Measurements from ENCODE around the gene HMX1. TPM values are rescaled to one million over a fixed set of nuclear protein-coding genes. Genes with fewer than 3 reads are reported as not detected.

Gene HMX1
- total and polyA plus RNA-seq, 2 experiments from 2014 or later = 0.69 TPM; not detected in 1

DNA sequence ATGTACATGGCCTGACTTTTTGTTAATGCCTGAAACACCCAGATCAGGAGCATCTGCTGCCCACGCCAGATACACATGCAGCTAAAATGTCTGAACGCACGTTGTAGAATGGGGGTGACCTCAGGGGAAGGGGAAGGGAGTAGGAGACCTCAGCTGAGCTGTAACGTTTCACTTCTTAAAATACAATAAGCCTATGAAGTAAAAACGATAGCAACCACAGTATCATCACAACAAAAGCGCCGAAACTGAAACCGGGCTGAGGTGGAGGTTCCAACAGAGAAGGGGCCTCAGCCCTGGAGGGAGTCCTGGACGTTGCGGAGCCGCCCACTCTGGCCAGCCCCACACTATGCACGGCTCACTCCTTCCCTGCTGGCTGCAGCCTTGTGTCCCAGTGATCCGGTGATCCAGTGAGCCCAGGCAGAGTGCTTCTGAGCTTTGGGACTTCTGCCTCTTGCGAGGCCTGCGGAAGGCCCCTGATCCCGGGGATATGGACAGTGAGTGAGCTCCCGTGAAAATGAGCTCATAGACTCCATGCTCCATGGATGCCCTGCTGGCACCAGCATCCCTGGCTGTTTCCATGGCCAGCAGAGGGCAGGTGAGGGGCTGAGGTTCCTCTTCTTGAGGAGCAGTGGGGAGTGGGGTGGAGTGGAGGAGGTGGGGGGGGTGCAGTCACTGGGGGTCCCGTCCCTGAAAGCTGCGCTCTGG lies 52.0 kb downstream of the HMX1 start:
- no peaks in the 10 kb centered on the region for H3K4me1 ChIP-seq (ENCODE audit: insufficient read depth)
- no peak overlapping the region for H3K27ac Mint-ChIP-seq
- ATAC-seq = peak; percentile 84
- H2AFZ ChIP-seq = no peak overlapping the region
- H4K20me1 ChIP-seq (replicated peaks; ENCODE audit: insufficient read depth) = no peaks in the 10 kb centered on the region
- no peak overlapping the region for H3K4me3 ChIP-seq
- H3K9me3 Mint-ChIP-seq = no peaks in the 10 kb centered on the region
- H3K79me2 ChIP-seq (replicated peaks; ENCODE audit: insufficient read depth) = no peaks in the 10 kb centered on the region
- peak; percentile 28 for DNase-seq (ENCODE audit: low spot score)
- TF ChIP-seq, protein P1, sequence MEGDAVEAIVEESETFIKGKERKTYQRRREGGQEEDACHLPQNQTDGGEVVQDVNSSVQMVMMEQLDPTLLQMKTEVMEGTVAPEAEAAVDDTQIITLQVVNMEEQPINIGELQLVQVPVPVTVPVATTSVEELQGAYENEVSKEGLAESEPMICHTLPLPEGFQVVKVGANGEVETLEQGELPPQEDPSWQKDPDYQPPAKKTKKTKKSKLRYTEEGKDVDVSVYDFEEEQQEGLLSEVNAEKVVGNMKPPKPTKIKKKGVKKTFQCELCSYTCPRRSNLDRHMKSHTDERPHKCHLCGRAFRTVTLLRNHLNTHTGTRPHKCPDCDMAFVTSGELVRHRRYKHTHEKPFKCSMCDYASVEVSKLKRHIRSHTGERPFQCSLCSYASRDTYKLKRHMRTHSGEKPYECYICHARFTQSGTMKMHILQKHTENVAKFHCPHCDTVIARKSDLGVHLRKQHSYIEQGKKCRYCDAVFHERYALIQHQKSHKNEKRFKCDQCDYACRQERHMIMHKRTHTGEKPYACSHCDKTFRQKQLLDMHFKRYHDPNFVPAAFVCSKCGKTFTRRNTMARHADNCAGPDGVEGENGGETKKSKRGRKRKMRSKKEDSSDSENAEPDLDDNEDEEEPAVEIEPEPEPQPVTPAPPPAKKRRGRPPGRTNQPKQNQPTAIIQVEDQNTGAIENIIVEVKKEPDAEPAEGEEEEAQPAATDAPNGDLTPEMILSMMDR (conservative IDR thresholded peaks at IDR 0.05; ENCODE audit: low read depth in 2 of 2) = peak; percentile 36 to 62
- TF ChIP-seq EZH2phosphoT487 (IDR thresholded peaks at IDR 0.05; ENCODE audit: unreplicated experiment) = no peak
- TF ChIP-seq, protein P2, sequence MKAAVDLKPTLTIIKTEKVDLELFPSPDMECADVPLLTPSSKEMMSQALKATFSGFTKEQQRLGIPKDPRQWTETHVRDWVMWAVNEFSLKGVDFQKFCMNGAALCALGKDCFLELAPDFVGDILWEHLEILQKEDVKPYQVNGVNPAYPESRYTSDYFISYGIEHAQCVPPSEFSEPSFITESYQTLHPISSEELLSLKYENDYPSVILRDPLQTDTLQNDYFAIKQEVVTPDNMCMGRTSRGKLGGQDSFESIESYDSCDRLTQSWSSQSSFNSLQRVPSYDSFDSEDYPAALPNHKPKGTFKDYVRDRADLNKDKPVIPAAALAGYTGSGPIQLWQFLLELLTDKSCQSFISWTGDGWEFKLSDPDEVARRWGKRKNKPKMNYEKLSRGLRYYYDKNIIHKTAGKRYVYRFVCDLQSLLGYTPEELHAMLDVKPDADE (IDR thresholded peaks at IDR 0.05) = no peak
- H3K36me3 Mint-ChIP-seq (ENCODE audit: low read depth) = no peaks in the 10 kb centered on the region
- no peaks in the 10 kb centered on the region for H3F3A ChIP-seq (replicated peaks; ENCODE audit: low read depth)
- no peaks in the 10 kb centered on the region for H3K36me3 ChIP-seq (ENCODE audit: insufficient read depth)
- no peaks in the 10 kb centered on the region for H3K4me1 Mint-ChIP-seq
- no peak overlapping the region for H3K27ac ChIP-seq (ENCODE audit: low read depth)
- H3K27me3 Mint-ChIP-seq (ENCODE audit: insufficient read depth, low read depth, poor library complexity) = peaks cover 8% of the 10 kb centered on the region
- no peak overlapping the region for H3K4me3 Mint-ChIP-seq
- no peaks in the 10 kb centered on the region for H3K27me3 ChIP-seq (ENCODE audit: insufficient read depth)
- H3K4me2 ChIP-seq = no peak overlapping the region
- H3K9me2 ChIP-seq (ENCODE audit: insufficient read depth) = no peaks in the 10 kb centered on the region

DNA sequence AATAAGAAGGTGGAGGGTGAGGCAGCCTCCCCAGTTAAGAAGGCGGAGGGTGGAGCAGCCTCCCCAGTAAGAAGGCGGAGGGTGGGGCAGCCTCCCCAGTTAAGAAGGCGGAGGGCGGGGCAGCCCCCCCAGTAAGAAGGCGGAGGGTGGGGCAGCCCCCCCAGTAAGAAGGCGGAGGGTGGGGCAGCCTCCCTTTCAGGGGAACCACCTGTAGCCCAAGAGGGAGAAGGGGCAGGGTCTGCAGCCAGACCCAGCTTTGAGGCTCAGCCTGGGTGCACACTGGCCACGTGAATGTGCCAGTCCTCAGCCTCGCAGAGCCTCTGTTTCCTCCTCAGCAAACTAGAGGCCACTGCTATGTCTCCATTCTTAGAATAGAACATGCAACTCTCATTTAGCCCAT lies 52.6 kb downstream of the HMX1 start:
- no peaks in the 10 kb centered on the region for H3K4me1 Mint-ChIP-seq
- Histone ChIP-seq H3K27ac (ENCODE audit: low read depth) (no peak overlapping the region), H3K27me3 (ENCODE audit: insufficient read depth) (no peaks in the 10 kb centered on the region), H3K36me3 (ENCODE audit: insufficient read depth) (no peaks in the 10 kb centered on the region), H3K9me2 (ENCODE audit: insufficient read depth) (no peaks in the 10 kb centered on the region), H2AFZ (no peak overlapping the region), H3K4me3 (no peak overlapping the region), H3F3A (replicated peaks; ENCODE audit: low read depth) (no peaks in the 10 kb centered on the region), H3K79me2 (replicated peaks; ENCODE audit: insufficient read depth) (no peaks in the 10 kb centered on the region), H4K20me1 (replicated peaks; ENCODE audit: insufficient read depth) (no peaks in the 10 kb centered on the region), H3K4me1 (ENCODE audit: insufficient read depth) (no peaks in the 10 kb centered on the region), H3K4me2 (no peak overlapping the region)
- DNase-seq (ENCODE audit: low spot score) = no peak
- H3K4me3 Mint-ChIP-seq = no peak overlapping the region
- peaks cover 8% of the 10 kb centered on the region for H3K27me3 Mint-ChIP-seq (ENCODE audit: insufficient read depth, low read depth, poor library complexity)
- ATAC-seq = no peak
- H3K9me3 Mint-ChIP-seq = no peaks in the 10 kb centered on the region
- H3K27ac Mint-ChIP-seq = no peak overlapping the region
- H3K36me3 Mint-ChIP-seq (ENCODE audit: low read depth) = no peaks in the 10 kb centered on the region
- no peak for TF ChIP-seq EZH2 (IDR thresholded peaks at IDR 0.05; ENCODE audit: low read depth, unreplicated experiment)
- TF ChIP-seq, protein P3, sequence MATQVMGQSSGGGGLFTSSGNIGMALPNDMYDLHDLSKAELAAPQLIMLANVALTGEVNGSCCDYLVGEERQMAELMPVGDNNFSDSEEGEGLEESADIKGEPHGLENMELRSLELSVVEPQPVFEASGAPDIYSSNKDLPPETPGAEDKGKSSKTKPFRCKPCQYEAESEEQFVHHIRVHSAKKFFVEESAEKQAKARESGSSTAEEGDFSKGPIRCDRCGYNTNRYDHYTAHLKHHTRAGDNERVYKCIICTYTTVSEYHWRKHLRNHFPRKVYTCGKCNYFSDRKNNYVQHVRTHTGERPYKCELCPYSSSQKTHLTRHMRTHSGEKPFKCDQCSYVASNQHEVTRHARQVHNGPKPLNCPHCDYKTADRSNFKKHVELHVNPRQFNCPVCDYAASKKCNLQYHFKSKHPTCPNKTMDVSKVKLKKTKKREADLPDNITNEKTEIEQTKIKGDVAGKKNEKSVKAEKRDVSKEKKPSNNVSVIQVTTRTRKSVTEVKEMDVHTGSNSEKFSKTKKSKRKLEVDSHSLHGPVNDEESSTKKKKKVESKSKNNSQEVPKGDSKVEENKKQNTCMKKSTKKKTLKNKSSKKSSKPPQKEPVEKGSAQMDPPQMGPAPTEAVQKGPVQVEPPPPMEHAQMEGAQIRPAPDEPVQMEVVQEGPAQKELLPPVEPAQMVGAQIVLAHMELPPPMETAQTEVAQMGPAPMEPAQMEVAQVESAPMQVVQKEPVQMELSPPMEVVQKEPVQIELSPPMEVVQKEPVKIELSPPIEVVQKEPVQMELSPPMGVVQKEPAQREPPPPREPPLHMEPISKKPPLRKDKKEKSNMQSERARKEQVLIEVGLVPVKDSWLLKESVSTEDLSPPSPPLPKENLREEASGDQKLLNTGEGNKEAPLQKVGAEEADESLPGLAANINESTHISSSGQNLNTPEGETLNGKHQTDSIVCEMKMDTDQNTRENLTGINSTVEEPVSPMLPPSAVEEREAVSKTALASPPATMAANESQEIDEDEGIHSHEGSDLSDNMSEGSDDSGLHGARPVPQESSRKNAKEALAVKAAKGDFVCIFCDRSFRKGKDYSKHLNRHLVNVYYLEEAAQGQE (IDR thresholded peaks at IDR 0.05; ENCODE audit: unreplicated experiment) = no peak
- no peak for TF ChIP-seq EZH2phosphoT487 (IDR thresholded peaks at IDR 0.05; ENCODE audit: unreplicated experiment)
- no peak for TF ChIP-seq CREB1 (CRISPR knock-in tag; IDR thresholded peaks at IDR 0.05; ENCODE audit: low read depth)
- no peak for TF ChIP-seq STAT1 (IDR thresholded peaks at IDR 0.05; ENCODE audit: unreplicated experiment)
- TF ChIP-seq, protein P1 (conservative IDR thresholded peaks at IDR 0.05; ENCODE audit: low read depth in 2 of 2) = no peak
- TF ChIP-seq, protein P2 (IDR thresholded peaks at IDR 0.05) = no peak
- TF ChIP-seq NANOG (IDR thresholded peaks at IDR 0.05; ENCODE audit: borderline replicate concordance) = no peak
